HepG2 (cell line): ENCODE data around the gene EIF5A. TPM values are rescaled to one million over a fixed set of nuclear protein-coding genes. Genes with fewer than 3 reads are reported as not detected.

Source experiments
- ADNP ChIP-seq: sonication (generic); formaldehyde crosslinking; IDR thresholded peaks from 2 replicates; pipeline ENCODE4 v1.4.0; 2020; ENCODE audit warnings: missing genetic modification reagents
- ATF1 ChIP-seq: IDR thresholded peaks from 2 replicates; pipeline ENCODE4 v1.6.1; 2016; ENCODE audit warnings: mild to moderate bottlenecking, control low read depth
- CCDC6 ChIP-seq: sonication (generic); formaldehyde crosslinking; IDR thresholded peaks from 2 replicates; pipeline ENCODE4 v1.8.1; 2022; ENCODE audit warnings: mild to moderate bottlenecking, missing genetic modification reagents, moderate library complexity
- MIXL1 ChIP-seq: IDR thresholded peaks from 2 replicates; pipeline ENCODE4 v1.6.1; 2016
- MTA1 ChIP-seq: sonication (generic); formaldehyde crosslinking; IDR thresholded peaks from 2 replicates; pipeline ENCODE4 v1.4.0; 2020; ENCODE audit warnings: missing genetic modification reagents, mild to moderate bottlenecking, borderline replicate concordance
- PRDM15 ChIP-seq: sonication (generic); formaldehyde crosslinking; IDR thresholded peaks from 2 replicates; pipeline ENCODE4 v1.4.0; 2020; ENCODE audit warnings: missing genetic modification reagents
- RFX3 ChIP-seq: IDR thresholded peaks from 2 replicates; pipeline ENCODE4 v1.6.1; 2016; ENCODE audit warnings: missing biosample characterization, missing genetic modification reagents
- SIX4 ChIP-seq: sonication (generic); formaldehyde crosslinking; IDR thresholded peaks from 2 replicates; pipeline ENCODE4 v1.4.0; 2020; ENCODE audit warnings: missing genetic modification reagents
- SP2 ChIP-seq: sonication (generic); formaldehyde crosslinking; IDR thresholded peaks from 2 replicates; pipeline ENCODE4 v1.5.1; 2020; ENCODE audit warnings: mild to moderate bottlenecking, missing genetic modification reagents
- STAG1 ChIP-seq: sonication (generic); formaldehyde crosslinking; IDR thresholded peaks from 2 replicates; pipeline ENCODE4 v1.4.0; 2020; ENCODE audit warnings: missing genetic modification reagents
- TARDBP ChIP-seq: sonication (generic); formaldehyde crosslinking; IDR thresholded peaks from 2 replicates; pipeline ENCODE4 v1.8.0; 2022; ENCODE audit warnings: mild to moderate bottlenecking, missing genetic modification reagents
- TOPORS ChIP-seq: sonication (generic); formaldehyde crosslinking; IDR thresholded peaks from 2 replicates; pipeline ENCODE4 v1.8.0; 2023; ENCODE audit warnings: mild to moderate bottlenecking, missing genetic modification reagents
- ZFP91 ChIP-seq: sonication (generic); formaldehyde crosslinking; IDR thresholded peaks from 2 replicates; pipeline ENCODE4 v1.9.0; 2022; ENCODE audit warnings: missing genetic modification reagents, mild to moderate bottlenecking, borderline replicate concordance
- ZMYM3 ChIP-seq: sonication (generic); formaldehyde crosslinking; IDR thresholded peaks from 2 replicates; pipeline ENCODE4 v1.5.1; 2020; ENCODE audit warnings: mild to moderate bottlenecking, missing genetic modification reagents
- ZNF510 ChIP-seq: sonication (generic); formaldehyde crosslinking; IDR thresholded peaks from 2 replicates; pipeline ENCODE4 v1.4.0; 2020; ENCODE audit warnings: low read depth, mild to moderate bottlenecking, missing genetic modification reagents
- ZNF558 ChIP-seq: sonication (generic); formaldehyde crosslinking; IDR thresholded peaks from 2 replicates; pipeline ENCODE4 v1.9.0; 2022; ENCODE audit warnings: mild to moderate bottlenecking, missing genetic modification reagents, borderline replicate concordance
- ZNF7 ChIP-seq: IDR thresholded peaks from 2 replicates; pipeline ENCODE4 v1.6.1; 2016; ENCODE audit warnings: missing biosample characterization, missing genetic modification reagents
- ZNF713 ChIP-seq: sonication (generic); formaldehyde crosslinking; IDR thresholded peaks from 2 replicates; pipeline ENCODE4 v1.4.0; 2020; ENCODE audit warnings: mild to moderate bottlenecking, missing genetic modification reagents
- ZSCAN20 ChIP-seq: sonication (generic); formaldehyde crosslinking; IDR thresholded peaks from 2 replicates; pipeline ENCODE4 v1.4.0; 2020; ENCODE audit warnings: missing genetic modification reagents, mild to moderate bottlenecking, borderline replicate concordance
- polyA plus RNA-seq, 8 experiments: library from polyadenylated mRNA; depleted of rRNA in 3 of 8; stranded (reverse) in 7 of 8; unstranded in 1 of 8; fragments of >200 nt; fragmentation: Illumina TruSeq in 4 of 8; extraction: Trizol in 4 of 8; gene quantifications; 2 replicates each; pipeline versions ENCODE4 v1.2.1 to v1.2.3, GENCODE V29; 2011 to 2016; ENCODE audit warnings: low read depth in 4 of 8, missing spikeins in 1 of 8, mixed read lengths in 1 of 8; ENCODE audit not compliant: insufficient read depth in 1 of 8
- total RNA-seq, 5 experiments: library from RNA; depleted of rRNA; stranded (reverse); fragments of >200 nt; fragmentation: Illumina TruSeq; extraction: Trizol; gene quantifications; 2 replicates each; pipeline ENCODE4 v1.2.3, GENCODE V29; 2016; ENCODE audit warnings: low read depth in 1 of 5
- TF ChIP-seq, protein P1 (sequence below): IDR thresholded peaks from 2 replicates; pipeline ENCODE4 v1.4.0; 2020; ENCODE audit warnings: mild to moderate bottlenecking, missing genetic modification reagents
- TF ChIP-seq, protein P2 (sequence below): fragments of 450-650 bp; IDR thresholded peaks from 2 replicates; pipeline ENCODE4 v1.6.1; 2017

EIF5A gene
- total and polyA plus RNA-seq, 2 of the 13 experiments (the other 11 are each of a cell fraction or from before 2014, with no cell fraction given) = 319 to 337 TPM

DNA sequence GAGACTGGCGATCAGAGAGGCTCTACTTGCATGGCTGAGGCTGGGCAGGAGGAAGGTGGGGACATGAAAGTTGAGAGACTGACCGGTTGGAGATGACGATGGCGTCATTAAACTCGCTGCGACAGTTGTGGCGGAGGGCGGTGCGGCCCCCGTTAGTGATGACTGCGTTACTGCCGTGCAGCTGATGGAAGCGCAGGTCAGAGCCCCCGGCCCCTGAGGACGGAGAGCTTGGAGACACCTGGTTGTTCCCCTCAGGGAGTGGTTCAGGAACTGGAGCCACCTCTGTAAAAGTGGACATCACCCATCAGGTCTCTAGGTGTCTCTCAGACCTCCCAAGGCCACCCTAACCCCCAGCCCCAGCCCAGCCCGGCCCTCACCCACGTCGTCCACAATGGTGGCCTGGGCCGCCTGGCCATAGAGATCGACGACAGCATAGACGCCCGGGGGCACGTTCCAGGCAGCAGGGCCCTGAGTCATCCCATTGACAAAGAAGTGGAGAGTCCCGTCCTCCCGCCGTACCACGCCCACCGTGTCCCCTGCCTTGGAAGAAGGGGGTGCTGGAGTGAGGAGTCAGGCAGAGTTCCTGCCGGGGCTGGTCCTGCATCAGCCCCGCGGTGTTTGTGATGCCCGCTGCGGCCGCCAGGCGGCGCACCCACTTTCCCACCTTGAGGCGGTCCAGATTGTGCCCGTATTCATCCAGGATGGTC, 16.5 kb downstream of the EIF5A start (continued):
- TF ChIP-seq ADNP (CRISPR knock-in tag) (no peak), TOPORS (no peak), ATF1 (CRISPR knock-in tag) (no peak), MTA1 (CRISPR knock-in tag) (no peak; the same call in 1 of the 2 replicates), CCDC6 (CRISPR knock-in tag) (no peak), ZMYM3 (CRISPR knock-in tag) (no peak), PRDM15 (CRISPR knock-in tag) (no peak), ZNF510 (no peak), RFX3 (CRISPR knock-in tag) (no peak), SIX4 (CRISPR knock-in tag) (no peak), STAG1 (CRISPR knock-in tag) (peak; percentile 54), ZFP91 (CRISPR knock-in tag) (peak; percentile 26; the same call in 1 of the 2 replicates), ZNF558 (no peak), SP2 (CRISPR knock-in tag) (no peak), MIXL1 (CRISPR knock-in tag) (no peak), ZNF713 (no peak), ZNF7 (CRISPR knock-in tag) (no peak), ZSCAN20 (CRISPR knock-in tag) (no peak), TARDBP (CRISPR knock-in tag) (0 out of 2 replicates have a peak, but pooled peaks have one; percentile 20)
- TF ChIP-seq, protein P1, sequence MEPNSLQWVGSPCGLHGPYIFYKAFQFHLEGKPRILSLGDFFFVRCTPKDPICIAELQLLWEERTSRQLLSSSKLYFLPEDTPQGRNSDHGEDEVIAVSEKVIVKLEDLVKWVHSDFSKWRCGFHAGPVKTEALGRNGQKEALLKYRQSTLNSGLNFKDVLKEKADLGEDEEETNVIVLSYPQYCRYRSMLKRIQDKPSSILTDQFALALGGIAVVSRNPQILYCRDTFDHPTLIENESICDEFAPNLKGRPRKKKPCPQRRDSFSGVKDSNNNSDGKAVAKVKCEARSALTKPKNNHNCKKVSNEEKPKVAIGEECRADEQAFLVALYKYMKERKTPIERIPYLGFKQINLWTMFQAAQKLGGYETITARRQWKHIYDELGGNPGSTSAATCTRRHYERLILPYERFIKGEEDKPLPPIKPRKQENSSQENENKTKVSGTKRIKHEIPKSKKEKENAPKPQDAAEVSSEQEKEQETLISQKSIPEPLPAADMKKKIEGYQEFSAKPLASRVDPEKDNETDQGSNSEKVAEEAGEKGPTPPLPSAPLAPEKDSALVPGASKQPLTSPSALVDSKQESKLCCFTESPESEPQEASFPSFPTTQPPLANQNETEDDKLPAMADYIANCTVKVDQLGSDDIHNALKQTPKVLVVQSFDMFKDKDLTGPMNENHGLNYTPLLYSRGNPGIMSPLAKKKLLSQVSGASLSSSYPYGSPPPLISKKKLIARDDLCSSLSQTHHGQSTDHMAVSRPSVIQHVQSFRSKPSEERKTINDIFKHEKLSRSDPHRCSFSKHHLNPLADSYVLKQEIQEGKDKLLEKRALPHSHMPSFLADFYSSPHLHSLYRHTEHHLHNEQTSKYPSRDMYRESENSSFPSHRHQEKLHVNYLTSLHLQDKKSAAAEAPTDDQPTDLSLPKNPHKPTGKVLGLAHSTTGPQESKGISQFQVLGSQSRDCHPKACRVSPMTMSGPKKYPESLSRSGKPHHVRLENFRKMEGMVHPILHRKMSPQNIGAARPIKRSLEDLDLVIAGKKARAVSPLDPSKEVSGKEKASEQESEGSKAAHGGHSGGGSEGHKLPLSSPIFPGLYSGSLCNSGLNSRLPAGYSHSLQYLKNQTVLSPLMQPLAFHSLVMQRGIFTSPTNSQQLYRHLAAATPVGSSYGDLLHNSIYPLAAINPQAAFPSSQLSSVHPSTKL = no peak
- TF ChIP-seq, protein P2, sequence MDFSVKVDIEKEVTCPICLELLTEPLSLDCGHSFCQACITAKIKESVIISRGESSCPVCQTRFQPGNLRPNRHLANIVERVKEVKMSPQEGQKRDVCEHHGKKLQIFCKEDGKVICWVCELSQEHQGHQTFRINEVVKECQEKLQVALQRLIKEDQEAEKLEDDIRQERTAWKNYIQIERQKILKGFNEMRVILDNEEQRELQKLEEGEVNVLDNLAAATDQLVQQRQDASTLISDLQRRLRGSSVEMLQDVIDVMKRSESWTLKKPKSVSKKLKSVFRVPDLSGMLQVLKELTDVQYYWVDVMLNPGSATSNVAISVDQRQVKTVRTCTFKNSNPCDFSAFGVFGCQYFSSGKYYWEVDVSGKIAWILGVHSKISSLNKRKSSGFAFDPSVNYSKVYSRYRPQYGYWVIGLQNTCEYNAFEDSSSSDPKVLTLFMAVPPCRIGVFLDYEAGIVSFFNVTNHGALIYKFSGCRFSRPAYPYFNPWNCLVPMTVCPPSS = no peak
